Pancreas (tissue), 10 donors: ENCODE measurements around the gene CDC25B. TPM values are rescaled to one million over a fixed set of nuclear protein-coding genes. Genes with fewer than 3 reads are reported as not detected.

ENCODE experiments used
- ATAC-seq, 4 donors: fragments of 200-7000 bp; cut with Tn5 transposase; one replicate each; pipeline versions ENCODE4 v1.8.0 to v1.9.1; 2020; ENCODE audit warnings: mild to moderate bottlenecking in 4 of 4, moderate library complexity in 4 of 4
- DNase-seq, 6 donors: peaks; one replicate each; pipeline ENCODE4 v3.0.0-alpha.2; 2020
- FAIRE-seq: peaks from 2 replicates; lab custom pipeline; 2012; peaks lifted over from hg19 to GRCh38; lab: Jason Lieb, UNC
- H3K27ac ChIP-seq, 4 donors: fragments of 200-600 bp; sonication (generic); 1 replicate in 3 of 4; 2 replicates in 1 of 4; pipeline versions ENCODE4 v1.5.0 to v1.8.0; 2020
- H3K27me3 ChIP-seq, 4 donors: fragments of 200-600 bp; one replicate each; pipeline ENCODE4 v1.8.0; 2021
- H3K36me3 ChIP-seq, 3 donors: fragments of 200-600 bp; sonication (generic) in 1 of 3; one replicate each; pipeline versions ENCODE4 v1.5.0 to v1.8.0; 2020 to 2021
- H3K4me1 ChIP-seq, 3 donors: fragments of 200-600 bp; one replicate each; pipeline ENCODE4 v1.8.0; 2021
- H3K4me3 ChIP-seq, 4 donors: fragments of 200-600 bp; sonication (generic) in 2 of 4; one replicate each; pipeline versions ENCODE4 v1.5.0 to v1.8.0; 2020 to 2021
- H3K9me3 ChIP-seq, 4 donors: fragments of 200-600 bp; one replicate each; pipeline ENCODE4 v1.8.0; 2021
- CTCF ChIP-seq, 4 donors: fragments of 200-600 bp; sonication (generic) in 3 of 4; IDR thresholded peaks; one replicate each; pipeline versions ENCODE4 v1.5.0 to v1.8.0; 2021; ENCODE audit warnings: antibody characterized with exemption in 4 of 4
- WGBS, 2 donors: extraction: QIAGEN DNeasy Blood & Tissue Kit; methylation state at CpG; one replicate each; pipeline ENCODE4 v1.1.7; 2013; 5-methylcytosine and 5-hydroxymethylcytosine counted together
- intact Hi-C, 3 donors: fragments of 100-400 bp; cut with DNase I; formaldehyde crosslinking; loops; one replicate each; pipeline versions ENCODE4 v1.11.1 to v1.14.2; 2022
- polyA plus RNA-seq, 2 donors: library from polyadenylated mRNA; stranded (reverse); fragments of 200-250 nt; gene quantifications; one replicate each; pipeline ENCODE4 v1.2.3, GENCODE V29; 2013
- total RNA-seq, 6 donors: library from RNA; stranded (reverse); fragmentation: NEBNext Ultra II Directional in 4 of 6; extraction: Animal tissue kit (Norgen Biotek cat#: 25700) in 4 of 6; gene quantifications; one replicate each; pipeline versions ENCODE4 v1.2.1 to v1.2.4, GENCODE V29; 2021 to 2023
- donor health status: healthy with polysubstance abuse.
- donor health status: DM: no; HTN: no; CAD: no; lungs with moderate emphysema.
- donor health status: DM: no; HTN: no; CAD: no.
- donor health status: control.
- donor health status: control.
- donor health status: Bipolar disorder and iron deficiency.
- donor health status: DM: yes; HTN: yes; CAD: no.
- donor health status: DM: no; HTN: no; CAD: no.
- donor health status: DM: no; HTN: no; CAD: no.
- donor health status: DM: yes; HTN: yes; CAD: no.

The CDC25B gene
- total and polyA plus RNA-seq, 8 donors = 3.7 to 28.8 (median 7.9) TPM

- 26 to 35% methylated on average over 20 of the region's 20 CpGs for WGBS, 2 donors
- FAIRE-seq (no peak), ATAC-seq (peak in 1 of 4 donors; percentile 1), DNase-seq (peak in 1 of 6 donors; percentile 40)
- no peak for TF ChIP-seq CTCF (IDR thresholded peaks at IDR 0.05)
- peaks cover 9 to 29% (median 21%) of the 10 kb centered on the region in 3 donors for H3K4me1 ChIP-seq
- H3K27me3 ChIP-seq = no peaks in the 10 kb centered on the region
- H3K4me3 ChIP-seq = peak overlapping the region; percentile 51 to 80 (median 65)
- intact Hi-C loops = loop anchor here in 1 of 3 donors (5.0 kb wide), 1 partner anchor 34 kb away; the partner anchor contains the start of gene CENPB
- peak overlapping the region; percentile 98 to 100 (median 98) for H3K27ac ChIP-seq
- H3K36me3 ChIP-seq = peaks cover 0 to 27% (median 19%) of the 10 kb centered on the region in 3 donors
- H3K9me3 ChIP-seq = no peaks in the 10 kb centered on the region
Observed at GRCh38 chr20:3820901-3821727, 25.0 kb downstream of the CDC25B start.

DNA sequence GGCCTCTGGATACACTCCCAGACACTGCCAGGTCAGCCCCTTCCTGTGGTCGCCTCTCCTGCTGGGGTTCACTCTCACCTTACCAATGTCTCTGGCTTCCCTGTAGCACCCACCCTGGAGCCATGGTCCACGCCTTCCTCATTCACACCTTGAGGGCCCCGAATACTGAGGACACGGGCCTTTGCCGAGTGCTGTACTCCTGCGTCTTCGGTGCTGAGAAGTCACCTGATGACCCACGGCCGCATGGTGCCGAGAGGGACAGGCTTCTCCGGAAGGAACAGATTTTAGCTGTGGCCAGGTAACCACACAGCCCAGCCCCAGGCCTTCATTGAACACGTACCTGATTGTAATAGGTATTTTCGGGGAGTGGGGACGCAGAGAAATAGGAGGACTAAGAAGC, 25.9 kb downstream of the CDC25B start:
- Histone ChIP-seq H3K4me3 (no peak overlapping the region), H3K4me1 (peaks cover 9 to 29% (median 21%) of the 10 kb centered on the region in 3 donors), H3K36me3 (peaks cover 0 to 27% (median 19%) of the 10 kb centered on the region in 3 donors), H3K27ac (no peak overlapping the region), H3K27me3 (no peaks in the 10 kb centered on the region), H3K9me3 (no peaks in the 10 kb centered on the region)
- FAIRE-seq (no peak), ATAC-seq (no peak), DNase-seq (no peak)
- WGBS, 2 donors = 91 to 93% methylated on average over 14 of the region's 14 CpGs
- intact Hi-C loops = loop anchor here in 1 of 3 donors (5.0 kb wide), 1 partner anchor 35 kb away; the partner anchor contains the start of gene CENPB
- no peak for TF ChIP-seq CTCF (IDR thresholded peaks at IDR 0.05)

DNA sequence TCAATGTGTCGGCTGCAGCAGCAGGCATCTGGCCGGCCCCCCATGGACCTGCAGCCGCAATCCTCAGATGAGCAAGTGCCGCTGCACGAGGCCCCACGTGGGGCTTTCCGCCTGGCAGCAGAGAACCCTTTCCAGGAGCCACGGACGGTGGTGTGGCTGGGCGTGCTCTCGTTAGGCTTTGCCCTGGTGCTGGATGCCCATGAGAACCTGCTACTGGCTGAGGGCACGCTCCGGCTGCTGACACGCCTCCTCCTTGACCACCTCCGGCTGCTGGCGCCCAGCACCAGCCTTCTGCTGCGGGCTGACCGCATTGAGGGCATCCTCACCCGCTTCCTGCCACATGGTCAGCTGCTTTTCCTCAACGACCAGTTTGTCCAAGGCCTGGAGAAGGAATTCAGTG, 27.8 kb downstream of the CDC25B start:
- WGBS, 2 donors = 92 to 94% methylated on average over 20 of the region's 20 CpGs
- no peak for TF ChIP-seq CTCF (IDR thresholded peaks at IDR 0.05)
- intact Hi-C loops = loop anchor here in 1 of 3 donors (5.0 kb wide), 1 partner anchor 37 kb away; the partner anchor contains the start of gene CENPB
- H3K4me1 ChIP-seq = peaks cover 4 to 18% (median 15%) of the 10 kb centered on the region in 3 donors
- H3K4me3 ChIP-seq = no peak overlapping the region
- H3K9me3 ChIP-seq = no peaks in the 10 kb centered on the region
- FAIRE-seq (no peak), DNase-seq (peak in 1 of 6 donors; percentile 72), ATAC-seq (no peak)
- no peaks in the 10 kb centered on the region for H3K27me3 ChIP-seq
- H3K36me3 ChIP-seq = peaks cover 0 to 27% (median 19%) of the 10 kb centered on the region in 3 donors
- H3K27ac ChIP-seq = no peak overlapping the region

GRCh38 chr20:3825526-3825925, 29.4 kb downstream of the CDC25B start:
- no peak for DNase-seq
- H3K36me3 ChIP-seq = peaks cover 0 to 27% (median 19%) of the 10 kb centered on the region in 3 donors
- TF ChIP-seq CTCF (IDR thresholded peaks at IDR 0.05) = no peak
- H3K27me3 ChIP-seq = no peaks in the 10 kb centered on the region
- WGBS, 2 donors = 80 to 81% methylated on average over 7 of the region's 7 CpGs
- intact Hi-C loops = no loop called here
- no peak overlapping the region for H3K27ac ChIP-seq
- no peak for ATAC-seq
- no peaks in the 10 kb centered on the region for H3K9me3 ChIP-seq
- peaks cover 4 to 7% (median 7%) of the 10 kb centered on the region in 3 donors for H3K4me1 ChIP-seq
- H3K4me3 ChIP-seq = no peak overlapping the region
- FAIRE-seq = no peak
